Measurements from ENCODE around the gene KERA. TPM values are rescaled to one million over a fixed set of nuclear protein-coding genes. Genes with fewer than 3 reads are reported as not detected.

Gene KERA
- total RNA-seq, 1 donor from 2014 or later = not detected

GRCh38 chr12:91017511-91018263 lies 40.1 kb downstream of the KERA start:
- no peak for DNase-seq (ENCODE audit: low read depth)
- no peak for TF ChIP-seq CTCF (conservative IDR thresholded peaks at IDR 0.05; ENCODE audit: low read depth, low read length)
- H3K4me3 ChIP-seq (ENCODE audit: low read depth, low read length) = no peak overlapping the region

GRCh38 chr12:91017043-91017442 lies 40.8 kb downstream of the KERA start:
- TF ChIP-seq CTCF (conservative IDR thresholded peaks at IDR 0.05; ENCODE audit: low read depth, low read length) = no peak
- DNase-seq (ENCODE audit: low read depth) = no peak
- no peak overlapping the region for H3K4me3 ChIP-seq (ENCODE audit: low read depth, low read length)

- DNase-seq (ENCODE audit: low read depth) = no peak
- no peak for TF ChIP-seq CTCF (conservative IDR thresholded peaks at IDR 0.05; ENCODE audit: low read depth, low read length)
Measured at GRCh38 chr12:91009319-91009950, 48.4 kb downstream of the KERA start.

GRCh38 chr12:91007531-91008290 lies 50.1 kb downstream of the KERA start:
- H3K4me3 ChIP-seq (ENCODE audit: low read depth, low read length) = no peak overlapping the region
- no peak for DNase-seq (ENCODE audit: low read depth)
- no peak for TF ChIP-seq CTCF (conservative IDR thresholded peaks at IDR 0.05; ENCODE audit: low read depth, low read length)

More at GRCh38 chr12:91009319-91009950, 48.4 kb downstream of the KERA start:
- no peak overlapping the region for H3K4me3 ChIP-seq (ENCODE audit: low read depth, low read length)

GRCh38 chr12:91004872-91005271 lies 53.0 kb downstream of the KERA start, which contains the start of gene EPYC:
TSS of gene EPYC (minus strand) at chr12:91004972. CDS start at chr12:91002565, 2,407 bp downstream.
- DNase-seq (ENCODE audit: low read depth) = no peak
- TF ChIP-seq CTCF (conservative IDR thresholded peaks at IDR 0.05; ENCODE audit: low read depth, low read length) = no peak
- no peak within 1 kb of the TSS for H3K4me3 ChIP-seq (ENCODE audit: low read depth, low read length)

GRCh38 chr12:91003737-91004136 lies 54.1 kb downstream of the KERA start:
- DNase-seq (ENCODE audit: low read depth) = no peak
- no peak for TF ChIP-seq CTCF (conservative IDR thresholded peaks at IDR 0.05; ENCODE audit: low read depth, low read length)
- H3K4me3 ChIP-seq (ENCODE audit: low read depth, low read length) = no peak overlapping the region
